OCI-LY7 (cell line): Measurements from ENCODE around the gene SEMA3E. TPM values are rescaled to one million over a fixed set of nuclear protein-coding genes. Genes with fewer than 3 reads are reported as not detected.

Experiments used
- BruUV-seq: library from RNA; stranded (reverse); fragments of 400-500 nt; replicated peaks from 2 replicates; lab custom pipeline; 2021; lab: Mats Ljungman, UMichigan
- CTCF ChIA-PET: fragments of 300-600 bp; sonication (Branson Sonifier 250); formaldehyde crosslinking; loops from one replicate; lab custom pipeline; 2022; ENCODE audit warnings: antibody characterized with exemption; ENCODE audit not compliant: unreplicated experiment; lab: Charles Lee
- POLR2A ChIA-PET: fragments of 300-600 bp; sonication (Branson Sonifier 250); formaldehyde crosslinking; loops from one replicate; lab custom pipeline; 2022; ENCODE audit warnings: antibody characterized with exemption; lab: Charles Lee
- DNase-seq: peaks from one replicate; pipeline ENCODE4 v3.0.0-alpha.2; 2015; ENCODE audit warnings: low spot score
- H2AFZ ChIP-seq: fragments of 200-600 bp; sonication (generic), shearing (Covaris generic); 2 replicates; pipeline ENCODE4 v1.6.1; 2014; ENCODE audit warnings: mild to moderate bottlenecking, antibody characterized with exemption, low read length, moderate library complexity
- H3K27ac ChIP-seq: fragments of 200-600 bp; sonication (generic); 2 replicates; pipeline ENCODE4 v1.5.1; 2014; ENCODE audit warnings: mixed run types, low read depth, mild to moderate bottlenecking, moderate library complexity, low read length, inconsistent platforms; ENCODE audit not compliant: poor library complexity, severe bottlenecking
- H3K36me3 ChIP-seq: fragments of 200-600 bp; sonication (generic); 2 replicates; pipeline ENCODE4 v1.6.1; 2014; ENCODE audit warnings: mild to moderate bottlenecking, antibody characterized with exemption, low read length, moderate library complexity, mixed read lengths; ENCODE audit not compliant: insufficient read depth
- H3K4me1 ChIP-seq: fragments of 200-600 bp; sonication (generic); 2 replicates; pipeline ENCODE4 v1.5.1; 2014; ENCODE audit warnings: mild to moderate bottlenecking, low read length; ENCODE audit not compliant: insufficient read depth, poor library complexity, severe bottlenecking
- H3K4me2 ChIP-seq: fragments of 200-600 bp; sonication (generic); 2 replicates; pipeline ENCODE4 v1.6.1; 2014; ENCODE audit warnings: mild to moderate bottlenecking, low read length
- H3K4me3 ChIP-seq: fragments of 200-600 bp; sonication (generic); 2 replicates; pipeline ENCODE4 v1.5.1; 2014; ENCODE audit warnings: mild to moderate bottlenecking, low read depth, low read length; ENCODE audit not compliant: poor library complexity, severe bottlenecking
- H3K79me2 ChIP-seq: fragments of 200-600 bp; sonication (generic); 2 replicates; pipeline ENCODE4 v1.6.1; 2016; ENCODE audit warnings: low read depth, mild to moderate bottlenecking, low read length, moderate library complexity, mixed read lengths; ENCODE audit not compliant: insufficient read depth
- H3K9me2 ChIP-seq: fragments of 200-600 bp; sonication (generic); 2 replicates; pipeline ENCODE4 v1.6.1; 2016; ENCODE audit warnings: mild to moderate bottlenecking, low read length, mixed read lengths; ENCODE audit not compliant: insufficient read depth
- H3K9me3 ChIP-seq: fragments of 200-600 bp; sonication (generic); 2 replicates; pipeline ENCODE4 v1.6.1; 2014; ENCODE audit warnings: mild to moderate bottlenecking, mixed run types, low read length, mixed read lengths
- H4K20me1 ChIP-seq: fragments of 200-600 bp; sonication (generic); 2 replicates; pipeline ENCODE4 v1.6.1; 2014; ENCODE audit warnings: mild to moderate bottlenecking, antibody characterized with exemption, low read length, moderate library complexity, mixed read lengths; ENCODE audit not compliant: insufficient read depth
- CTCF ChIP-seq: fragments of 200-600 bp; sonication (generic); conservative IDR thresholded peaks from 2 replicates; pipeline ENCODE4 v1.5.1; 2014; ENCODE audit warnings: mild to moderate bottlenecking, antibody characterized with exemption, low read length, moderate library complexity, mixed read lengths
- EZH2phosphoT487 ChIP-seq: fragments of 200-600 bp; sonication (generic); IDR thresholded peaks from 2 replicates; pipeline ENCODE4 v1.6.1; 2018; ENCODE audit warnings: low read depth, borderline replicate concordance, mild to moderate bottlenecking, mixed run types, antibody characterized with exemption, low read length, moderate library complexity, mixed read lengths
- intact Hi-C: fragments of 100-400 bp; cut with micrococcal nuclease; formaldehyde crosslinking; loops from one replicate; pipeline ENCODE4 v1.10.0; 2022; ENCODE audit not compliant: unreplicated experiment
- total RNA-seq, 2 experiments: library from RNA; depleted of rRNA in 1 of 2; stranded (reverse); fragments of >200 nt in 1 of 2; shearing (Covaris generic) in 1 of 2; gene quantifications; 2 replicates each; pipeline ENCODE4 v1.2.3, GENCODE V29; 2014 to 2022

The SEMA3E gene
- total RNA-seq, 2 experiments from 2014 or later = 0.06 TPM; not detected in 1

DNA sequence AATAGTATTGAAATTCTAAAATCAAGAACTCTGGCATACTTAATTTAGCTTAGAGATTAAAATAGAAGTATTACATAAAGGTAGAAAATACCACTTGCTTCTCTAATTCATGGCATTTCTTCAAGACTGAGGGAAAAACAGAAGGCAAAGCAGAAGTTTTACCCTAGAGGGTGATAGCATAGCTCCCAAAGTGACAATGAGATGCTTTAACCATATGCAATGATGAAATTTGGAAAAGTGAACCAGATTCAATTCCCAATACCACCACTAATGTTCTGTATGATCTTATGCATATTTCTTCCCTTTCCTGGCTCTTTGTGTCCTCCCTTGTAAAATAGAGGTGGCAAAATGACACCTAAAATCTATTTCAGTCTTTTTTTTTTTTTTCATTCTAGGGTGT, 260.5 kb downstream of the SEMA3E start:
- intact Hi-C loops = no loop called here
- H3K9me3 ChIP-seq = 0 out of 2 replicates have a peak, but pooled peaks cover 5% of the 10 kb centered on the region
- POLR2A ChIA-PET = interaction anchor here (1.0 kb wide), 1 partner anchor 11 kb away, joined by 4 read pairs; no protein-coding TSS in a partner anchor
- no peaks in the 10 kb centered on the region for H3K36me3 ChIP-seq
- TF ChIP-seq CTCF (no peak), EZH2phosphoT487 (no peak)
- CTCF ChIA-PET = no interaction called here
- no peaks in the 10 kb centered on the region; the same call in 1 of the 2 replicates for H3K9me2 ChIP-seq
- H3K4me2 ChIP-seq = no peak overlapping the region
- no peaks in the 10 kb centered on the region for H3K79me2 ChIP-seq
- no peak overlapping the region for H2AFZ ChIP-seq
- BruUV-seq = no TSS peak
- H3K4me1 ChIP-seq = no peaks in the 10 kb centered on the region
- H3K27ac ChIP-seq = no peak overlapping the region
- no peak for DNase-seq
- no peak overlapping the region for H3K4me3 ChIP-seq
- H4K20me1 ChIP-seq = no peaks in the 10 kb centered on the region

DNA sequence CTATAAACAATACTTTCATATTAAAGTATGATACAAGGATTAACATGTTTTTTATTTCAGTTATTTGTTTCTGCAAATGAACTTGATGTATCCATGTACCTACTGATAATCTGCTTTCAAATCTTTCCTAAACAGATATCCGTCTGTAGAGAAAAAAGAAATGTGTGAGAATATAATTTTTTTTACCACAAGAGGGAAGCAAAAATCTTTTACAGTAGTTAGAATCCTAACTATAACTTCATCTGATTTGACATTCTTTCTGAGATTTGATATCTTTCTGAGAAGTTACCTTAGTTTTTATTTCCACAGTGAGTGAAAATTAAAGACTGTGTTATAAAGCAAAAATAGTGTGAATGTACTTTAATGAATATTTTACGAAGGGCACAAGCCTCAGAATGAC, 282.3 kb downstream of the SEMA3E start:
- H3K36me3 ChIP-seq = no peaks in the 10 kb centered on the region
- POLR2A ChIA-PET = no interaction called here
- DNase-seq = no peak

More for the DNA sequence above, 282.3 kb downstream of the SEMA3E start:
- no peaks in the 10 kb centered on the region for H3K9me3 ChIP-seq
- CTCF ChIA-PET = no interaction called here
- H3K9me2 ChIP-seq = no peaks in the 10 kb centered on the region
- H3K4me3 ChIP-seq = no peak overlapping the region
- no peak overlapping the region for H3K4me2 ChIP-seq
- no peaks in the 10 kb centered on the region for H3K4me1 ChIP-seq
- H3K27ac ChIP-seq = no peak overlapping the region
- BruUV-seq = no TSS peak
- intact Hi-C loops = no loop called here
- TF ChIP-seq CTCF = peak; percentile 48; the same call in 1 of the 2 replicates
- TF ChIP-seq EZH2phosphoT487 = no peak
- H2AFZ ChIP-seq = no peak overlapping the region
- no peaks in the 10 kb centered on the region for H4K20me1 ChIP-seq
- no peaks in the 10 kb centered on the region for H3K79me2 ChIP-seq
